GM12892 (cell line): ENCODE measurements around the gene FOXD4L6.
"Not testable (repeated sequence)": the region's sequence is repeated elsewhere in the genome, so short reads cannot be mapped to it uniquely, and the experiment has no call there.

Experiments used
- POLR2A ChIP-seq: IDR thresholded peaks from 2 replicates; pipeline ENCODE4 v1.6.1; 2011; ENCODE audit warnings: low read depth, low read length, control low read depth
- POLR2AphosphoS5 ChIP-seq: IDR thresholded peaks from 2 replicates; pipeline ENCODE4 v1.6.1; 2011; ENCODE audit warnings: low read depth, low read length, control low read depth

DNA sequence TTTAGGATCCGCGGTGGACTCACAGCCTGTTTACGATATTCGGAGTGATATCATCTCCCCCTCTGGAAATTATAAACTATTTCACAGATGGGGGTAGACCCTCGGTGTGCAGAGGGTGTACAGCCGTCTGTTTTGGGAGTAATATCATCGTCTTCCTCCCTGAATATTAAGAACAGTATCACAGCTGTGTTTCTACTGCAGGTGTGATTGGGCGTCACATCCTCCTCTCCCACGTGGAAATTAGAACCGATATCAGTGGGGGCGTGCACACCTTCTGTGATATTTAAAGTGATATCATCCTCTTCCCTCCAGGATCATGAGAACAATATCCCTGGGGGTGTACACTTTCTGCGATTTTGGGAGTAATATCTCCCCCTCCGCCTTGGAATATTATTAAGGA is 19.2 kb downstream of the FOXD4L6 start:
- not testable (repeated sequence) for TF ChIP-seq POLR2A, POLR2AphosphoS5
